WTC11 (cell line): ENCODE data around the gene RNF44. TPM values are rescaled to one million over a fixed set of nuclear protein-coding genes. Genes with fewer than 3 reads are reported as not detected.

Source experiments
- ATAC-seq: fragments of 200-7000 bp; cut with Tn5 transposase; 2 replicates; pipeline ENCODE4 v1.10.0; 2021; ENCODE audit warnings: mild to moderate bottlenecking, moderate library complexity
- CTCF ChIA-PET: fragments of 300-600 bp; sonication (Branson Sonifier 250); formaldehyde crosslinking; loops from one replicate; lab custom pipeline; 2021; ENCODE audit warnings: antibody characterized with exemption; lab: Charles Lee
- POLR2A ChIA-PET: fragments of 350-600 bp; sonication (Branson Sonifier 250); formaldehyde crosslinking; loops from one replicate; lab custom pipeline; 2021; ENCODE audit warnings: antibody characterized with exemption; lab: Charles Lee
- DNase-seq: peaks from one replicate; pipeline ENCODE4 v3.0.0; 2021; ENCODE audit warnings: low spot score
- H3K27ac Mint-ChIP-seq: 2 replicates; pipeline ENCODE4 v1.8.0; 2021; ENCODE audit warnings: mixed read lengths
- H3K27me3 Mint-ChIP-seq: 2 replicates; pipeline ENCODE4 v1.8.0; 2021; ENCODE audit warnings: low read depth, mild to moderate bottlenecking, moderate library complexity, mixed read lengths
- H3K36me3 Mint-ChIP-seq: 2 replicates; pipeline ENCODE4 v1.8.0; 2021; ENCODE audit warnings: mixed read lengths
- H3K4me1 Mint-ChIP-seq: 2 replicates; pipeline ENCODE4 v1.8.0; 2022; ENCODE audit warnings: mixed read lengths
- H3K4me3 Mint-ChIP-seq: 2 replicates; pipeline ENCODE4 v1.8.0; 2021; ENCODE audit warnings: mild to moderate bottlenecking, moderate library complexity, mixed read lengths
- H3K9me3 Mint-ChIP-seq: 2 replicates; pipeline ENCODE4 v1.8.0; 2021; ENCODE audit warnings: mixed read lengths
- ATF1 ChIP-seq: sonication (generic); formaldehyde crosslinking; IDR thresholded peaks from 2 replicates; pipeline ENCODE4 v1.8.1; 2023; ENCODE audit warnings: mild to moderate bottlenecking, moderate library complexity, missing genetic modification reagents
- EMX1 ChIP-seq: fragments of 250-450 bp; sonication (Bioruptor Pico); IDR thresholded peaks from 2 replicates; pipeline ENCODE4 v1.8.0; 2021; ENCODE audit warnings: mild to moderate bottlenecking
- IRF2 ChIP-seq: sonication (generic); formaldehyde crosslinking; IDR thresholded peaks from 2 replicates; pipeline ENCODE4 v1.8.0; 2022; ENCODE audit warnings: low read depth, missing genetic modification reagents, borderline replicate concordance
- MXD4 ChIP-seq: fragments of 250-450 bp; sonication (Bioruptor Pico); IDR thresholded peaks from 2 replicates; pipeline ENCODE4 v1.8.0; 2021; ENCODE audit warnings: mild to moderate bottlenecking, moderate library complexity, borderline replicate concordance
- NFATC4 ChIP-seq: fragments of 250-450 bp; sonication (Bioruptor Pico); IDR thresholded peaks from 2 replicates; pipeline ENCODE4 v1.9.0; 2021; ENCODE audit warnings: mild to moderate bottlenecking
- OVOL2 ChIP-seq: fragments of 250-450 bp; sonication (Bioruptor Pico); IDR thresholded peaks from 2 replicates; pipeline ENCODE4 v1.9.0; 2021; ENCODE audit warnings: mild to moderate bottlenecking, borderline replicate concordance
- RELA ChIP-seq: sonication (generic); formaldehyde crosslinking; IDR thresholded peaks from 2 replicates; pipeline ENCODE4 v1.8.1; 2022; ENCODE audit warnings: missing genetic modification reagents, mild to moderate bottlenecking, borderline replicate concordance
- SMAD3 ChIP-seq: sonication (generic); formaldehyde crosslinking; IDR thresholded peaks from 2 replicates; pipeline ENCODE4 v1.8.0; 2022; ENCODE audit warnings: missing genetic modification reagents, mild to moderate bottlenecking, borderline replicate concordance
- SOX15 ChIP-seq: fragments of 250-450 bp; sonication (Bioruptor Pico); IDR thresholded peaks from 2 replicates; pipeline ENCODE4 v1.9.0; 2021; ENCODE audit warnings: mild to moderate bottlenecking
- total RNA-seq: library from RNA; stranded (reverse); gene quantifications from 3 replicates; pipeline ENCODE4 v1.2.3, GENCODE V29; 2021
- TF ChIP-seq, protein P1 (sequence below): fragments of 200-600 bp; IDR thresholded peaks from 2 replicates; pipeline ENCODE4 v1.8.0; 2022; ENCODE audit warnings: antibody characterized with exemption
- TF ChIP-seq, protein P2 (sequence below): sonication (generic); formaldehyde crosslinking; IDR thresholded peaks from 2 replicates; pipeline ENCODE4 v1.8.0; 2023; ENCODE audit warnings: mild to moderate bottlenecking, missing genetic modification reagents
- TF ChIP-seq, protein P3 (sequence below): sonication (generic); formaldehyde crosslinking; IDR thresholded peaks from 2 replicates; pipeline ENCODE4 v1.8.0; 2022; ENCODE audit warnings: mild to moderate bottlenecking, missing genetic modification reagents
- TF ChIP-seq, protein P4 (sequence below): sonication (generic); formaldehyde crosslinking; IDR thresholded peaks from 2 replicates; pipeline ENCODE4 v1.8.1; 2022; ENCODE audit warnings: missing genetic modification reagents, borderline replicate concordance
- TF ChIP-seq, protein P5 (sequence below): fragments of 250-450 bp; sonication (Bioruptor Pico); IDR thresholded peaks from 2 replicates; pipeline ENCODE4 v1.9.0; 2021; ENCODE audit warnings: mild to moderate bottlenecking
- TF ChIP-seq, protein P6 (sequence below): sonication (generic); formaldehyde crosslinking; IDR thresholded peaks from 2 replicates; pipeline ENCODE4 v1.8.1; 2023; ENCODE audit warnings: mild to moderate bottlenecking, missing genetic modification reagents, moderate library complexity
- TF ChIP-seq, protein P7 (sequence below): fragments of 250-450 bp; sonication (Bioruptor Pico); IDR thresholded peaks from 2 replicates; pipeline ENCODE4 v1.9.0; 2021; ENCODE audit warnings: moderate library complexity, mild to moderate bottlenecking, inconsistent platforms, borderline replicate concordance
- TF ChIP-seq, protein P8 (sequence below): sonication (generic); formaldehyde crosslinking; conservative IDR thresholded peaks from 2 replicates; pipeline ENCODE4 v1.8.1; 2023; ENCODE audit warnings: mild to moderate bottlenecking, low read depth, missing genetic modification reagents, moderate library complexity

Gene RNF44
- total RNA-seq, 1 experiment from 2014 or later: 233 TPM

DNA sequence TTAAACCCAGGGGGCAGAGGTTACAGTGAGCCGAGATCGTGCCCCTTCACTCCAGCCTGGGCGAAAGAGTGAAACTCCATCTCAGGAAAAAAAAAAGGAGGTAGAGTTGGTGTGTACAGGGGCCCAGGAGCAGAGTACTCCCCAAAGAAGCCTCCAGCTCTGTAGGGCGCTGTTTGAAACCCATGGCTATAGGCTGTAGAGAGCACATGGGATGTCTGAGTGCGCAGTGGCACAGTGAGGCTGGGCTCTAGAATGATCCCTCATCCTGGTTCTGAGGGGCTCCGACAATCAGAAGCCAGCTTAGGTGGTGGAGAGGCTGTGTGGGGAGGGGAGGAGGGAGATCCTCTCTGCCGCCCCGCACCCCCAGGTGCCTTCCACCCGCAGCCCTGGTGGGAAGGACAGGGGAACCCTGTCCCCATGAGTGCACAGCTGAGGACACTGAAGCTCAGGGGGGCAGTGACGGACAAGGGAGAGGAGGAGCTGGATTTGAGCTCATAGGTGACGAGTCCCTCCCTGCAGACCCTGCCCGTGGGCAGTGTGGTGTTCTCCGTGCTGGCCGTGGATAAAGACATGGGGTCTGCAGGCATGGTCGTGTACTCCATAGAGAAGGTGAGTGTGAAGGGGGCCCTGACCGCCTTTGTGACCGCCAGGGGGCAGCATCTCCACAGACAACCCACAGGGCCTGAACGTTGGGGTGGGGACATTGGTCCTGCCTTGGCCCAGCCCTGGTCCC lies 36.5 kb upstream of the RNF44 start:
- H3K27ac Mint-ChIP-seq: no peak overlapping the region
- peaks cover 10% of the 10 kb centered on the region for H3K27me3 Mint-ChIP-seq
- no peaks in the 10 kb centered on the region for H3K36me3 Mint-ChIP-seq
- H3K4me3 Mint-ChIP-seq: no peak overlapping the region
- POLR2A ChIA-PET: interaction anchor here (1.6 kb wide), 1 partner anchor 36 kb away, joined by 4 read pairs; no protein-coding TSS in a partner anchor
- H3K4me1 Mint-ChIP-seq: peaks cover 2% of the 10 kb centered on the region
- ATAC-seq (peak; percentile 81), DNase-seq (peak; percentile 88)
- no peaks in the 10 kb centered on the region for H3K9me3 Mint-ChIP-seq
- TF ChIP-seq, protein P1, sequence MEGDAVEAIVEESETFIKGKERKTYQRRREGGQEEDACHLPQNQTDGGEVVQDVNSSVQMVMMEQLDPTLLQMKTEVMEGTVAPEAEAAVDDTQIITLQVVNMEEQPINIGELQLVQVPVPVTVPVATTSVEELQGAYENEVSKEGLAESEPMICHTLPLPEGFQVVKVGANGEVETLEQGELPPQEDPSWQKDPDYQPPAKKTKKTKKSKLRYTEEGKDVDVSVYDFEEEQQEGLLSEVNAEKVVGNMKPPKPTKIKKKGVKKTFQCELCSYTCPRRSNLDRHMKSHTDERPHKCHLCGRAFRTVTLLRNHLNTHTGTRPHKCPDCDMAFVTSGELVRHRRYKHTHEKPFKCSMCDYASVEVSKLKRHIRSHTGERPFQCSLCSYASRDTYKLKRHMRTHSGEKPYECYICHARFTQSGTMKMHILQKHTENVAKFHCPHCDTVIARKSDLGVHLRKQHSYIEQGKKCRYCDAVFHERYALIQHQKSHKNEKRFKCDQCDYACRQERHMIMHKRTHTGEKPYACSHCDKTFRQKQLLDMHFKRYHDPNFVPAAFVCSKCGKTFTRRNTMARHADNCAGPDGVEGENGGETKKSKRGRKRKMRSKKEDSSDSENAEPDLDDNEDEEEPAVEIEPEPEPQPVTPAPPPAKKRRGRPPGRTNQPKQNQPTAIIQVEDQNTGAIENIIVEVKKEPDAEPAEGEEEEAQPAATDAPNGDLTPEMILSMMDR: peak; percentile 87
- TF ChIP-seq, protein P2, sequence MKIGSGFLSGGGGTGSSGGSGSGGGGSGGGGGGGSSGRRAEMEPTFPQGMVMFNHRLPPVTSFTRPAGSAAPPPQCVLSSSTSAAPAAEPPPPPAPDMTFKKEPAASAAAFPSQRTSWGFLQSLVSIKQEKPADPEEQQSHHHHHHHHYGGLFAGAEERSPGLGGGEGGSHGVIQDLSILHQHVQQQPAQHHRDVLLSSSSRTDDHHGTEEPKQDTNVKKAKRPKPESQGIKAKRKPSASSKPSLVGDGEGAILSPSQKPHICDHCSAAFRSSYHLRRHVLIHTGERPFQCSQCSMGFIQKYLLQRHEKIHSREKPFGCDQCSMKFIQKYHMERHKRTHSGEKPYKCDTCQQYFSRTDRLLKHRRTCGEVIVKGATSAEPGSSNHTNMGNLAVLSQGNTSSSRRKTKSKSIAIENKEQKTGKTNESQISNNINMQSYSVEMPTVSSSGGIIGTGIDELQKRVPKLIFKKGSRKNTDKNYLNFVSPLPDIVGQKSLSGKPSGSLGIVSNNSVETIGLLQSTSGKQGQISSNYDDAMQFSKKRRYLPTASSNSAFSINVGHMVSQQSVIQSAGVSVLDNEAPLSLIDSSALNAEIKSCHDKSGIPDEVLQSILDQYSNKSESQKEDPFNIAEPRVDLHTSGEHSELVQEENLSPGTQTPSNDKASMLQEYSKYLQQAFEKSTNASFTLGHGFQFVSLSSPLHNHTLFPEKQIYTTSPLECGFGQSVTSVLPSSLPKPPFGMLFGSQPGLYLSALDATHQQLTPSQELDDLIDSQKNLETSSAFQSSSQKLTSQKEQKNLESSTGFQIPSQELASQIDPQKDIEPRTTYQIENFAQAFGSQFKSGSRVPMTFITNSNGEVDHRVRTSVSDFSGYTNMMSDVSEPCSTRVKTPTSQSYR (CRISPR knock-in tag): no peak
- TF ChIP-seq EMX1 (CRISPR knock-in tag) (no peak), ATF1 (no peak), OVOL2 (CRISPR knock-in tag) (no peak)
- TF ChIP-seq, protein P3, sequence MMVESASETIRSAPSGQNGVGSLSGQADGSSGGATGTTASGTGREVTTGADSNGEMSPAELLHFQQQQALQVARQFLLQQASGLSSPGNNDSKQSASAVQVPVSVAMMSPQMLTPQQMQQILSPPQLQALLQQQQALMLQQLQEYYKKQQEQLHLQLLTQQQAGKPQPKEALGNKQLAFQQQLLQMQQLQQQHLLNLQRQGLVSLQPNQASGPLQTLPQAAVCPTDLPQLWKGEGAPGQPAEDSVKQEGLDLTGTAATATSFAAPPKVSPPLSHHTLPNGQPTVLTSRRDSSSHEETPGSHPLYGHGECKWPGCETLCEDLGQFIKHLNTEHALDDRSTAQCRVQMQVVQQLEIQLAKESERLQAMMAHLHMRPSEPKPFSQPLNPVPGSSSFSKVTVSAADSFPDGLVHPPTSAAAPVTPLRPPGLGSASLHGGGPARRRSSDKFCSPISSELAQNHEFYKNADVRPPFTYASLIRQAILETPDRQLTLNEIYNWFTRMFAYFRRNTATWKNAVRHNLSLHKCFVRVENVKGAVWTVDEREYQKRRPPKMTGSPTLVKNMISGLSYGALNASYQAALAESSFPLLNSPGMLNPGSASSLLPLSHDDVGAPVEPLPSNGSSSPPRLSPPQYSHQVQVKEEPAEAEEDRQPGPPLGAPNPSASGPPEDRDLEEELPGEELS (CRISPR knock-in tag): no peak
- TF ChIP-seq, protein P4, sequence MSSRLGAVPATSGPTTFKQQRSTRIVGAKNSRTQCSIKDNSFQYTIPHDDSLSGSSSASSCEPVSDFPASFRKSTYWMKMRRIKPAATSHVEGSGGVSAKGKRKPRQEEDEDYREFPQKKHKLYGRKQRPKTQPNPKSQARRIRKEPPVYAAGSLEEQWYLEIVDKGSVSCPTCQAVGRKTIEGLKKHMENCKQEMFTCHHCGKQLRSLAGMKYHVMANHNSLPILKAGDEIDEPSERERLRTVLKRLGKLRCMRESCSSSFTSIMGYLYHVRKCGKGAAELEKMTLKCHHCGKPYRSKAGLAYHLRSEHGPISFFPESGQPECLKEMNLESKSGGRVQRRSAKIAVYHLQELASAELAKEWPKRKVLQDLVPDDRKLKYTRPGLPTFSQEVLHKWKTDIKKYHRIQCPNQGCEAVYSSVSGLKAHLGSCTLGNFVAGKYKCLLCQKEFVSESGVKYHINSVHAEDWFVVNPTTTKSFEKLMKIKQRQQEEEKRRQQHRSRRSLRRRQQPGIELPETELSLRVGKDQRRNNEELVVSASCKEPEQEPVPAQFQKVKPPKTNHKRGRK (CRISPR knock-in tag): no peak
- CTCF ChIA-PET: interaction anchor here (0.6 to 2.2 kb wide), 11 partner anchors 12 to 157 kb away, joined by 3 to 11 read pairs (median 4); partner anchors contain the start of gene RNF44

DNA sequence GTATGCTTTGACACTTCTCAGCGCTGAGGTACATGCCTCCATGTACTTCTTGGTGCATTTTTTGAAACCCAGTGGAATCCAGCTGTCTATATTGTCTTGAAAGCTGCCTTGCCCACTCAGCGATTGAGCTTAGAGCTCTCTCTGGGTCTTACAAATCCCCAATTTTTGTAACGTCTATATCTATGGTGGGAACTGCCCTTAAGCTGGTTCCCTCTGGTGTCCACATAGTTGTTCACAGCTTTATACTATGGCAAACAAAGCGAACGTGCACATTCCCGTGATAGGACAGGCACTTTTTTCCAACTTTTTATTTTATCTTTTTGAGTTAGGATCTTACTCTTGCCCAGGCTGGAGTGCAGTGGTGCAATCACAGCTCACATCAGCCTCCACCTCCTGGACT lies 32.8 kb upstream of the RNF44 start:
- DNase-seq (no peak), ATAC-seq (no peak)
- POLR2A ChIA-PET: no interaction called here
- TF ChIP-seq, protein P5, sequence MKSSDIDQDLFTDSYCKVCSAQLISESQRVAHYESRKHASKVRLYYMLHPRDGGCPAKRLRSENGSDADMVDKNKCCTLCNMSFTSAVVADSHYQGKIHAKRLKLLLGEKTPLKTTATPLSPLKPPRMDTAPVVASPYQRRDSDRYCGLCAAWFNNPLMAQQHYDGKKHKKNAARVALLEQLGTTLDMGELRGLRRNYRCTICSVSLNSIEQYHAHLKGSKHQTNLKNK (CRISPR knock-in tag): no peak
- TF ChIP-seq, protein P6, sequence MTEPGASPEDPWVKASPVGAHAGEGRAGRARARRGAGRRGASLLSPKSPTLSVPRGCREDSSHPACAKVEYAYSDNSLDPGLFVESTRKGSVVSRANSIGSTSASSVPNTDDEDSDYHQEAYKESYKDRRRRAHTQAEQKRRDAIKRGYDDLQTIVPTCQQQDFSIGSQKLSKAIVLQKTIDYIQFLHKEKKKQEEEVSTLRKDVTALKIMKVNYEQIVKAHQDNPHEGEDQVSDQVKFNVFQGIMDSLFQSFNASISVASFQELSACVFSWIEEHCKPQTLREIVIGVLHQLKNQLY (CRISPR knock-in tag): no peak
- TF ChIP-seq SMAD3 (CRISPR knock-in tag): no peak
- TF ChIP-seq IRF2 (CRISPR knock-in tag): no peak
- TF ChIP-seq RELA (CRISPR knock-in tag): no peak
- no peak for TF ChIP-seq SOX15 (CRISPR knock-in tag)
- TF ChIP-seq, protein P7, sequence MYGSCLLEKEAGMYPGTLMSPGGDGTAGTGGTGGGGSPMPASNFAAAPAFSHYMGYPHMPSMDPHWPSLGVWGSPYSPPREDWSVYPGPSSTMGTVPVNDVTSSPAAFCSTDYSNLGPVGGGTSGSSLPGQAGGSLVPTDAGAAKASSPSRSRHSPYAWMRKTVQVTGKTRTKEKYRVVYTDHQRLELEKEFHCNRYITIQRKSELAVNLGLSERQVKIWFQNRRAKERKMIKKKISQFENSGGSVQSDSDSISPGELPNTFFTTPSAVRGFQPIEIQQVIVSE (CRISPR knock-in tag): no peak
- no peak for TF ChIP-seq NFATC4
- TF ChIP-seq MXD4 (CRISPR knock-in tag): no peak
- TF ChIP-seq, protein P8, sequence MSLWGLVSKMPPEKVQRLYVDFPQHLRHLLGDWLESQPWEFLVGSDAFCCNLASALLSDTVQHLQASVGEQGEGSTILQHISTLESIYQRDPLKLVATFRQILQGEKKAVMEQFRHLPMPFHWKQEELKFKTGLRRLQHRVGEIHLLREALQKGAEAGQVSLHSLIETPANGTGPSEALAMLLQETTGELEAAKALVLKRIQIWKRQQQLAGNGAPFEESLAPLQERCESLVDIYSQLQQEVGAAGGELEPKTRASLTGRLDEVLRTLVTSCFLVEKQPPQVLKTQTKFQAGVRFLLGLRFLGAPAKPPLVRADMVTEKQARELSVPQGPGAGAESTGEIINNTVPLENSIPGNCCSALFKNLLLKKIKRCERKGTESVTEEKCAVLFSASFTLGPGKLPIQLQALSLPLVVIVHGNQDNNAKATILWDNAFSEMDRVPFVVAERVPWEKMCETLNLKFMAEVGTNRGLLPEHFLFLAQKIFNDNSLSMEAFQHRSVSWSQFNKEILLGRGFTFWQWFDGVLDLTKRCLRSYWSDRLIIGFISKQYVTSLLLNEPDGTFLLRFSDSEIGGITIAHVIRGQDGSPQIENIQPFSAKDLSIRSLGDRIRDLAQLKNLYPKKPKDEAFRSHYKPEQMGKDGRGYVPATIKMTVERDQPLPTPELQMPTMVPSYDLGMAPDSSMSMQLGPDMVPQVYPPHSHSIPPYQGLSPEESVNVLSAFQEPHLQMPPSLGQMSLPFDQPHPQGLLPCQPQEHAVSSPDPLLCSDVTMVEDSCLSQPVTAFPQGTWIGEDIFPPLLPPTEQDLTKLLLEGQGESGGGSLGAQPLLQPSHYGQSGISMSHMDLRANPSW (CRISPR knock-in tag): no peak
- CTCF ChIA-PET: interaction anchor here (0.8 to 2.3 kb wide), 5 partner anchors 9 to 91 kb away, joined by 3 to 9 read pairs (median 3); no protein-coding TSS in a partner anchor
- H3K36me3 Mint-ChIP-seq: no peaks in the 10 kb centered on the region
- no peak overlapping the region for H3K4me3 Mint-ChIP-seq
- peaks cover 7% of the 10 kb centered on the region for H3K27me3 Mint-ChIP-seq
- H3K4me1 Mint-ChIP-seq: no peaks in the 10 kb centered on the region
- H3K27ac Mint-ChIP-seq: no peak overlapping the region
- H3K9me3 Mint-ChIP-seq: peaks cover 7% of the 10 kb centered on the region
